HEK293 (cell line): ENCODE data around the gene IL4R.

Experiments
- CTCF ChIA-PET: fragments of 350-600 bp; formaldehyde crosslinking; extraction: SDS; loops from one replicate; lab custom pipeline; 2021; ENCODE audit warnings: antibody characterized with exemption; lab: Yijun Ruan, JAX
- POLR2A ChIA-PET: fragments of 300-600 bp; formaldehyde crosslinking; extraction: SDS; loops from one replicate; lab custom pipeline; 2020; ENCODE audit warnings: antibody characterized with exemption, inconsistent platforms; lab: Yijun Ruan, JAX
- H3K27ac ChIP-seq: fragments of 200-500 bp; sonication (Bioruptor generic); 2 replicates; pipeline ENCODE4 v1.5.1; 2014; ENCODE audit warnings: low read depth, low read length, control low read depth, inconsistent platforms; ENCODE audit errors: extremely low read depth
- H3K36me3 ChIP-seq, 2 experiments: fragments of 200-500 bp in 1 of 2; sonication (Bioruptor generic) in 1 of 2; 1 replicate in 1 of 2; 2 replicates in 1 of 2; pipeline ENCODE4 v1.5.1; 2014 to 2017; ENCODE audit warnings: inconsistent platforms in 2 of 2, low read length in 2 of 2; ENCODE audit not compliant: control insufficient read depth in 2 of 2, insufficient read depth in 1 of 2
- H3K4me1 ChIP-seq: fragments of 200-500 bp; sonication (Bioruptor generic); 2 replicates; pipeline ENCODE4 v1.5.1; 2014; ENCODE audit warnings: mild to moderate bottlenecking, low read length, inconsistent platforms; ENCODE audit not compliant: control insufficient read depth, insufficient read depth
- H3K4me3 ChIP-seq: 2 replicates; pipeline ENCODE4 v1.5.1; 2011; ENCODE audit warnings: low read depth, mild to moderate bottlenecking, control low read depth, low read length, moderate library complexity
- H3K9me3 ChIP-seq: fragments of 200-500 bp; sonication (Bioruptor generic); 2 replicates; pipeline ENCODE4 v1.5.1; 2014; ENCODE audit warnings: low read depth, low read length, inconsistent platforms; ENCODE audit not compliant: control insufficient read depth, insufficient read depth
- BCL11B ChIP-seq: fragments of 450-650 bp; formaldehyde crosslinking; IDR thresholded peaks from 2 replicates; pipeline ENCODE4 v1.5.1; 2016; ENCODE audit warnings: low read depth, missing biosample characterization, missing genetic modification characterization
- SALL2 ChIP-seq: fragments of 450-650 bp; formaldehyde crosslinking; IDR thresholded peaks from 2 replicates; pipeline ENCODE4 v1.5.0; 2017; ENCODE audit warnings: missing biosample characterization, mild to moderate bottlenecking, missing genetic modification characterization, borderline replicate concordance
- ZBTB17 ChIP-seq: fragments of 450-650 bp; formaldehyde crosslinking; IDR thresholded peaks from 2 replicates; pipeline ENCODE4 v1.5.1; 2016; ENCODE audit warnings: missing biosample characterization, missing genetic modification characterization
- ZBTB8A ChIP-seq: fragments of 450-650 bp; formaldehyde crosslinking; IDR thresholded peaks from 2 replicates; pipeline ENCODE4 v1.5.1; 2016; ENCODE audit warnings: missing biosample characterization, missing genetic modification characterization
- ZFP41 ChIP-seq: fragments of 450-650 bp; formaldehyde crosslinking; IDR thresholded peaks from 2 replicates; pipeline ENCODE4 v1.5.1; 2016; ENCODE audit warnings: missing biosample characterization, missing genetic modification characterization, borderline replicate concordance
- ZNF132 ChIP-seq: fragments of 450-650 bp; formaldehyde crosslinking; IDR thresholded peaks from 2 replicates; pipeline ENCODE4 v1.5.1; 2017; ENCODE audit warnings: missing biosample characterization, missing genetic modification characterization, borderline replicate concordance
- ZNF138 ChIP-seq: fragments of 450-650 bp; formaldehyde crosslinking; IDR thresholded peaks from 2 replicates; pipeline ENCODE4 v1.5.1; 2016; ENCODE audit warnings: missing biosample characterization, missing genetic modification characterization, borderline replicate concordance
- ZNF211 ChIP-seq: fragments of 450-650 bp; formaldehyde crosslinking; IDR thresholded peaks from 2 replicates; pipeline ENCODE4 v1.5.1; 2016; ENCODE audit warnings: low read depth, missing biosample characterization, missing genetic modification characterization
- ZNF23 ChIP-seq: fragments of 450-650 bp; formaldehyde crosslinking; IDR thresholded peaks from 2 replicates; pipeline ENCODE4 v1.5.1; 2016; ENCODE audit warnings: missing biosample characterization, missing genetic modification characterization, borderline replicate concordance
- ZNF354C ChIP-seq: fragments of 450-650 bp; formaldehyde crosslinking; IDR thresholded peaks from 2 replicates; pipeline ENCODE4 v1.5.1; 2016; ENCODE audit warnings: missing biosample characterization, missing genetic modification characterization, low read depth, borderline replicate concordance
- ZNF394 ChIP-seq: fragments of 450-650 bp; formaldehyde crosslinking; IDR thresholded peaks from 2 replicates; pipeline ENCODE4 v1.5.1; 2016; ENCODE audit warnings: missing biosample characterization, missing genetic modification characterization, mild to moderate bottlenecking, moderate library complexity, borderline replicate concordance
- ZNF549 ChIP-seq: fragments of 450-650 bp; IDR thresholded peaks from 2 replicates; pipeline ENCODE4 v1.5.1; 2018; ENCODE audit warnings: missing biosample characterization, missing genetic modification characterization, mild to moderate bottlenecking, inconsistent platforms, moderate library complexity
- ZNF561 ChIP-seq: fragments of 450-650 bp; IDR thresholded peaks from 2 replicates; pipeline ENCODE4 v1.5.1; 2018; ENCODE audit warnings: missing biosample characterization, missing genetic modification characterization, borderline replicate concordance
- ZNF585B ChIP-seq: fragments of 450-650 bp; formaldehyde crosslinking; IDR thresholded peaks from 2 replicates; pipeline ENCODE4 v1.5.1; 2016; ENCODE audit warnings: missing biosample characterization, missing genetic modification characterization
- ZNF600 ChIP-seq: fragments of 450-650 bp; formaldehyde crosslinking; IDR thresholded peaks from 2 replicates; pipeline ENCODE4 v1.5.1; 2016; ENCODE audit warnings: missing biosample characterization, missing genetic modification characterization
- ZNF624 ChIP-seq: fragments of 450-650 bp; formaldehyde crosslinking; IDR thresholded peaks from 2 replicates; pipeline ENCODE4 v1.5.1; 2017; ENCODE audit warnings: missing biosample characterization, missing genetic modification characterization
- ZNF747 ChIP-seq: fragments of 450-650 bp; formaldehyde crosslinking; IDR thresholded peaks from 2 replicates; pipeline ENCODE4 v1.5.1; 2016; ENCODE audit warnings: missing biosample characterization, missing genetic modification characterization
- ZNF785 ChIP-seq: fragments of 450-650 bp; formaldehyde crosslinking; IDR thresholded peaks from 2 replicates; pipeline ENCODE4 v1.5.1; 2016; ENCODE audit warnings: missing biosample characterization, missing genetic modification characterization
- ZNF837 ChIP-seq: fragments of 450-650 bp; formaldehyde crosslinking; IDR thresholded peaks from 2 replicates; pipeline ENCODE4 v1.5.1; 2016; ENCODE audit warnings: missing biosample characterization, missing genetic modification characterization
- ZSCAN18 ChIP-seq: fragments of 450-650 bp; formaldehyde crosslinking; IDR thresholded peaks from 2 replicates; pipeline ENCODE4 v1.5.1; 2016; ENCODE audit warnings: missing biosample characterization, missing genetic modification characterization
- ZSCAN30 ChIP-seq: fragments of 450-650 bp; IDR thresholded peaks from 2 replicates; pipeline ENCODE4 v1.5.1; 2018; ENCODE audit warnings: missing biosample characterization, mild to moderate bottlenecking, missing genetic modification characterization, moderate library complexity
- TF ChIP-seq, protein P1 (sequence below): fragments of 450-650 bp; formaldehyde crosslinking; IDR thresholded peaks from 2 replicates; pipeline ENCODE4 v1.5.1; 2016; ENCODE audit warnings: missing biosample characterization, missing genetic modification characterization
- TF ChIP-seq, protein P2 (sequence below): fragments of 450-650 bp; formaldehyde crosslinking; IDR thresholded peaks from 2 replicates; pipeline ENCODE4 v1.5.1; 2017; ENCODE audit warnings: missing biosample characterization, missing genetic modification characterization
- TF ChIP-seq, protein P3 (sequence below): fragments of 450-650 bp; formaldehyde crosslinking; IDR thresholded peaks from 2 replicates; pipeline ENCODE4 v1.5.1; 2016; ENCODE audit warnings: missing biosample characterization, missing genetic modification characterization, low read depth
- TF ChIP-seq, protein P4 (sequence below): fragments of 450-650 bp; IDR thresholded peaks from 2 replicates; pipeline ENCODE4 v1.5.1; 2018; ENCODE audit warnings: missing biosample characterization, mild to moderate bottlenecking, missing genetic modification characterization
- TF ChIP-seq, protein P5 (sequence below): fragments of 450-650 bp; formaldehyde crosslinking; IDR thresholded peaks from 2 replicates; pipeline ENCODE4 v1.5.1; 2016; ENCODE audit warnings: missing biosample characterization, missing genetic modification characterization

The IL4R gene

GRCh38 chr16:27350006-27350405, 36.2 kb downstream of the IL4R start:
- H3K36me3 ChIP-seq, result peaks cover 0 to 31% of the 10 kb centered on the region in 2 experiments; a peak in 1 of 3 replicates
- H3K4me1 ChIP-seq, result no peaks in the 10 kb centered on the region
- POLR2A ChIA-PET, result no interaction called here
- H3K4me3 ChIP-seq, result no peak overlapping the region
- no peaks in the 10 kb centered on the region for H3K9me3 ChIP-seq
- CTCF ChIA-PET, result no interaction called here
- TF ChIP-seq BCL11B (tag by site-specific recombination) (no peak), ZNF785 (no peak), ZFP41 (tag by site-specific recombination) (no peak), ZNF585B (no peak), ZNF561 (tag by site-specific recombination) (no peak)
- TF ChIP-seq, protein P1, sequence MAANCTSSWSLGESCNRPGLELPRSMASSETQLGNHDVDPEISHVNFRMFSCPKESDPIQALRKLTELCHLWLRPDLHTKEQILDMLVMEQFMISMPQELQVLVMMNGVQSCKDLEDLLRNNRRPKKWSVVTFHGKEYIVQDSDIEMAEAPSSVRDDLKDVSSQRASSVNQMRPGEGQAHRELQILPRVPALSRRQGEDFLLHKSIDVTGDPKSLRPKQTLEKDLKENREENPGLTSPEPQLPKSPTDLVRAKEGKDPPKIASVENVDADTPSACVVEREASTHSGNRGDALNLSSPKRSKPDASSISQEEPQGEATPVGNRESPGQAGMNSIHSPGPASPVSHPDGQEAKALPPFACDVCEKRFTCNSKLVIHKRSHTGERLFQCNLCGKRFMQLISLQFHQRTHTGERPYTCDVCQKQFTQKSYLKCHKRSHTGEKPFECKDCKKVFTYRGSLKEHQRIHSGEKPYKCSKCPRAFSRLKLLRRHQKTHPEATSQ (tag by site-specific recombination), result no peak
- no peak overlapping the region for H3K27ac ChIP-seq

DNA sequence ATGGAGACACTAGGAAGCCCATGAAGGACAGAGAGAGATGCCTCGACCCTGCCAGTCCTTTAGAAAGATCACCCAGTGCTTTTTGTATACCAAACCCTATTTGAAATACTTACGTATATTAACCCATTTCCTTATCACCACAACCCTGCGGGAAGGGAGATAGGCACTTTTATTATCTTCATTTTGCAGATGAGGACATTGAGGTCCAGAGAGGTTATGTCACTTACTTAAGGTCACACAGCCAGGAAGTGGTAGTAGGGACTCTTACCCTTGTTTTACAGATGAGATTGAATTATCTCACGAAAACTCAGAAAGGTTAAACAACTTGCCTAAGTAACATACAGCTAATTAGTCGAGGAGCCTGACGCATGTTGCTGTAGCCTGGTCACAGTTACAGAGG, 38.2 kb downstream of the IL4R start:
- Histone ChIP-seq H3K4me3 (no peak overlapping the region), H3K4me1 (no peaks in the 10 kb centered on the region), H3K36me3 (peaks cover 0 to 31% of the 10 kb centered on the region in 2 experiments; a peak in 1 of 3 replicates), H3K27ac (no peak overlapping the region), H3K9me3 (no peaks in the 10 kb centered on the region)
- CTCF ChIA-PET, result interaction anchor here (0.5 kb wide), 1 partner anchor 117 kb away, joined by 3 read pairs; no protein-coding TSS in a partner anchor
- POLR2A ChIA-PET, result no interaction called here
- TF ChIP-seq ZNF600 (tag by site-specific recombination), result no peak
- TF ChIP-seq ZSCAN18 (tag by site-specific recombination), result no peak
- TF ChIP-seq ZBTB17 (tag by site-specific recombination), result no peak
- no peak for TF ChIP-seq ZNF837
- TF ChIP-seq, protein P2, sequence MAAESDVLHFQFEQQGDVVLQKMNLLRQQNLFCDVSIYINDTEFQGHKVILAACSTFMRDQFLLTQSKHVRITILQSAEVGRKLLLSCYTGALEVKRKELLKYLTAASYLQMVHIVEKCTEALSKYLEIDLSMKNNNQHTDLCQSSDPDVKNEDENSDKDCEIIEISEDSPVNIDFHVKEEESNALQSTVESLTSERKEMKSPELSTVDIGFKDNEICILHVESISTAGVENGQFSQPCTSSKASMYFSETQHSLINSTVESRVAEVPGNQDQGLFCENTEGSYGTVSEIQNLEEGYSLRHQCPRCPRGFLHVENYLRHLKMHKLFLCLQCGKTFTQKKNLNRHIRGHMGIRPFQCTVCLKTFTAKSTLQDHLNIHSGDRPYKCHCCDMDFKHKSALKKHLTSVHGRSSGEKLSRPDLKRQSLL (tag by site-specific recombination), result no peak
- TF ChIP-seq ZNF624 (tag by site-specific recombination), result no peak
- TF ChIP-seq, protein P3, sequence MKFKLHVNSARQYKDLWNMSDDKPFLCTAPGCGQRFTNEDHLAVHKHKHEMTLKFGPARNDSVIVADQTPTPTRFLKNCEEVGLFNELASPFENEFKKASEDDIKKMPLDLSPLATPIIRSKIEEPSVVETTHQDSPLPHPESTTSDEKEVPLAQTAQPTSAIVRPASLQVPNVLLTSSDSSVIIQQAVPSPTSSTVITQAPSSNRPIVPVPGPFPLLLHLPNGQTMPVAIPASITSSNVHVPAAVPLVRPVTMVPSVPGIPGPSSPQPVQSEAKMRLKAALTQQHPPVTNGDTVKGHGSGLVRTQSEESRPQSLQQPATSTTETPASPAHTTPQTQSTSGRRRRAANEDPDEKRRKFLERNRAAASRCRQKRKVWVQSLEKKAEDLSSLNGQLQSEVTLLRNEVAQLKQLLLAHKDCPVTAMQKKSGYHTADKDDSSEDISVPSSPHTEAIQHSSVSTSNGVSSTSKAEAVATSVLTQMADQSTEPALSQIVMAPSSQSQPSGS, result no peak
- TF ChIP-seq, protein P4, sequence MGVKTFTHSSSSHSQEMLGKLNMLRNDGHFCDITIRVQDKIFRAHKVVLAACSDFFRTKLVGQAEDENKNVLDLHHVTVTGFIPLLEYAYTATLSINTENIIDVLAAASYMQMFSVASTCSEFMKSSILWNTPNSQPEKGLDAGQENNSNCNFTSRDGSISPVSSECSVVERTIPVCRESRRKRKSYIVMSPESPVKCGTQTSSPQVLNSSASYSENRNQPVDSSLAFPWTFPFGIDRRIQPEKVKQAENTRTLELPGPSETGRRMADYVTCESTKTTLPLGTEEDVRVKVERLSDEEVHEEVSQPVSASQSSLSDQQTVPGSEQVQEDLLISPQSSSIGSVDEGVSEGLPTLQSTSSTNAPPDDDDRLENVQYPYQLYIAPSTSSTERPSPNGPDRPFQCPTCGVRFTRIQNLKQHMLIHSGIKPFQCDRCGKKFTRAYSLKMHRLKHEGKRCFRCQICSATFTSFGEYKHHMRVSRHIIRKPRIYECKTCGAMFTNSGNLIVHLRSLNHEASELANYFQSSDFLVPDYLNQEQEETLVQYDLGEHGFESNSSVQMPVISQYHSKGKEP (tag by site-specific recombination), result no peak

- no peaks in the 10 kb centered on the region for H3K4me1 ChIP-seq
- ChIA-PET POLR2A (no interaction called here), CTCF (interaction anchor here (2.5 kb wide), 1 partner anchor 14 kb away, joined by 13 read pairs; no protein-coding TSS in a partner anchor)
- H3K9me3 ChIP-seq, result no peaks in the 10 kb centered on the region
- peaks cover 0 to 28% of the 10 kb centered on the region in 2 experiments; a peak in 1 of 3 replicates for H3K36me3 ChIP-seq
- H3K27ac ChIP-seq, result no peak overlapping the region
- no peak overlapping the region for H3K4me3 ChIP-seq
- TF ChIP-seq ZNF23 (tag by site-specific recombination) (no peak), ZNF138 (no peak), ZNF354C (tag by site-specific recombination) (no peak), ZBTB8A (tag by site-specific recombination) (no peak), ZNF747 (tag by site-specific recombination) (no peak), ZNF211 (tag by site-specific recombination) (no peak), ZSCAN30 (tag by site-specific recombination) (no peak), SALL2 (tag by site-specific recombination) (no peak), ZNF549 (no peak), ZNF132 (tag by site-specific recombination) (no peak), ZNF394 (no peak)
- TF ChIP-seq, protein P5, sequence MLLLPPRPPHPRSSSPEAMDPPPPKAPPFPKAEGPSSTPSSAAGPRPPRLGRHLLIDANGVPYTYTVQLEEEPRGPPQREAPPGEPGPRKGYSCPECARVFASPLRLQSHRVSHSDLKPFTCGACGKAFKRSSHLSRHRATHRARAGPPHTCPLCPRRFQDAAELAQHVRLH, result no peak
Measured at GRCh38 chr16:27353853-27354252, 40.1 kb downstream of the IL4R start.
